Psoas muscle (tissue), 8 donors: Measurements from ENCODE around the gene GMFB. TPM values are rescaled to one million over a fixed set of nuclear protein-coding genes. Genes with fewer than 3 reads are reported as not detected.
"Not testable (repeated sequence)": the region's sequence is repeated elsewhere in the genome, so short reads cannot be mapped to it uniquely, and the experiment has no call there.

ENCODE experiments used
- ATAC-seq, 4 donors: fragments of 200-7000 bp; cut with Tn5 transposase; one replicate each; pipeline ENCODE4 v1.9.1; 2020; ENCODE audit warnings: moderate library complexity in 3 of 4, mild to moderate bottlenecking in 2 of 4
- DNase-seq, 2 donors: peaks; one replicate each; pipeline ENCODE4 v3.0.0-alpha.2; 2020
- H3K27ac ChIP-seq: fragments of 200-600 bp; one replicate; pipeline ENCODE4 v1.8.0; 2022
- H3K27me3 ChIP-seq, 3 donors: fragments of 200-600 bp in 1 of 3; one replicate each; pipeline versions ENCODE4 v1.6.1 to v1.8.0; 2013 to 2022; ENCODE audit warnings: low read length in 2 of 3, mild to moderate bottlenecking in 2 of 3, moderate library complexity in 1 of 3; ENCODE audit not compliant: insufficient read depth in 3 of 3
- H3K36me3 ChIP-seq, 2 donors: fragments of 200-600 bp in 1 of 2; one replicate each; pipeline versions ENCODE4 v1.6.1 to v1.8.0; 2013 to 2022; ENCODE audit warnings: low read depth in 1 of 2, mild to moderate bottlenecking in 1 of 2, moderate library complexity in 1 of 2; ENCODE audit not compliant: insufficient read depth in 1 of 2
- H3K4me1 ChIP-seq: fragments of 200-600 bp; one replicate; pipeline ENCODE4 v1.8.0; 2022
- H3K4me3 ChIP-seq: fragments of 200-600 bp; one replicate; pipeline ENCODE4 v1.8.0; 2022; ENCODE audit warnings: mild to moderate bottlenecking
- H3K9me3 ChIP-seq: fragments of 200-600 bp; one replicate; pipeline ENCODE4 v1.8.0; 2022
- WGBS, 3 donors: extraction: QIAGEN DNeasy Blood & Tissue Kit; methylation state at CpG; one replicate each; pipeline versions ENCODE4 v1.1.6 to v1.1.7; 2013; 5-methylcytosine and 5-hydroxymethylcytosine counted together
- intact Hi-C, 2 donors: fragments of 100-400 bp; cut with DNase I; formaldehyde crosslinking; loops; one replicate each; pipeline versions ENCODE4 v1.11.0 to v1.14.2; 2022
- polyA plus RNA-seq, 3 donors: library from polyadenylated mRNA; stranded (reverse); fragments of 200-250 nt; gene quantifications; one replicate each; pipeline ENCODE4 v1.2.3, GENCODE V29; 2013
- total RNA-seq, 4 donors: library from RNA; stranded (reverse); fragmentation: NEBNext Ultra II Directional in 2 of 4; extraction: Animal tissue kit (Norgen Biotek cat#: 25700) in 2 of 4; gene quantifications; one replicate each; pipeline versions ENCODE4 v1.2.1 to v1.2.4, GENCODE V29; 2021 to 2023
- TF ChIP-seq, protein P1 (sequence below): fragments of 200-600 bp; IDR thresholded peaks from one replicate; pipeline ENCODE4 v1.8.0; 2022; ENCODE audit warnings: antibody characterized with exemption
- donor health status: healthy with polysubstance abuse.
- donor health status: DM: no; HTN: no; CAD: no; lungs with moderate emphysema.
- donor health status: Bipolar disorder and iron deficiency.
- donor health status: healthy.
- donor health status: DM: yes; HTN: yes; CAD: no.
- donor health status: DM: no; HTN: no; CAD: no.
- donor health status: DM: no; HTN: no; CAD: no.
- donor health status: DM: yes; HTN: yes; CAD: no.

GMFB gene
- total and polyA plus RNA-seq, 7 donors = 5.0 to 22.9 (median 14.5) TPM

GRCh38 chr14:54470701-54471100 lies 18.1 kb downstream of the GMFB start:
- H3K27me3 ChIP-seq = no peaks in the 10 kb centered on the region
- DNase-seq (no peak), ATAC-seq (no peak)
- TF ChIP-seq, protein P1, sequence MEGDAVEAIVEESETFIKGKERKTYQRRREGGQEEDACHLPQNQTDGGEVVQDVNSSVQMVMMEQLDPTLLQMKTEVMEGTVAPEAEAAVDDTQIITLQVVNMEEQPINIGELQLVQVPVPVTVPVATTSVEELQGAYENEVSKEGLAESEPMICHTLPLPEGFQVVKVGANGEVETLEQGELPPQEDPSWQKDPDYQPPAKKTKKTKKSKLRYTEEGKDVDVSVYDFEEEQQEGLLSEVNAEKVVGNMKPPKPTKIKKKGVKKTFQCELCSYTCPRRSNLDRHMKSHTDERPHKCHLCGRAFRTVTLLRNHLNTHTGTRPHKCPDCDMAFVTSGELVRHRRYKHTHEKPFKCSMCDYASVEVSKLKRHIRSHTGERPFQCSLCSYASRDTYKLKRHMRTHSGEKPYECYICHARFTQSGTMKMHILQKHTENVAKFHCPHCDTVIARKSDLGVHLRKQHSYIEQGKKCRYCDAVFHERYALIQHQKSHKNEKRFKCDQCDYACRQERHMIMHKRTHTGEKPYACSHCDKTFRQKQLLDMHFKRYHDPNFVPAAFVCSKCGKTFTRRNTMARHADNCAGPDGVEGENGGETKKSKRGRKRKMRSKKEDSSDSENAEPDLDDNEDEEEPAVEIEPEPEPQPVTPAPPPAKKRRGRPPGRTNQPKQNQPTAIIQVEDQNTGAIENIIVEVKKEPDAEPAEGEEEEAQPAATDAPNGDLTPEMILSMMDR = no peak
- no peaks in the 10 kb centered on the region for H3K9me3 ChIP-seq
- H3K4me1 ChIP-seq = no peaks in the 10 kb centered on the region
- intact Hi-C loops = no loop called here
- H3K27ac ChIP-seq = no peak overlapping the region
- no peak overlapping the region for H3K4me3 ChIP-seq
- 79 to 93% (median 89%) methylated on average over 4 of the region's 4 CpGs for WGBS, 3 donors
- peaks cover 0 to 27% of the 10 kb centered on the region in 2 donors for H3K36me3 ChIP-seq

DNA sequence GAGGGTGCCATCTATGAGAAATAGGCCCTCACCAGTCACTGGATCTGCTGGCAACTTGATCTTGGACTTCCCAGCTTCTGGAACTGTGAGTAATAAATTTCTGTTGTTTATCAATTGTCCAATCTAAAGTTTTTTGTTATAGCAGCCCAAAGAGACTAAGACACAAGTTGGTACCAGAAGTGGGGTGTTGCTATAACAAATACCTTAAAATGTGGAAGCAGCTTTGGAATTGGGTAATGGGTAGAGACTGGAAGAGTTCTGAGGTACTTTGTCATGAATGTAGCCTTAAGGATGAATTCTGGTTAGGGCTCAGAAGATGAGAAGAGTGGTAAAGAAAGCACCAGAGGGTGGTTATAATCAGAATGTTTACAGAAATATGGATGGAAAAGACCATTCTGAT lies 21.5 kb downstream of the GMFB start:
- DNase-seq (no peak), ATAC-seq (no peak)
- Histone ChIP-seq H3K27ac (no peak overlapping the region), H3K4me1 (no peaks in the 10 kb centered on the region), H3K27me3 (no peaks in the 10 kb centered on the region), H3K9me3 (no peaks in the 10 kb centered on the region), H3K36me3 (peaks cover 0 to under 1% of the 10 kb centered on the region in 2 donors), H3K4me3 (no peak overlapping the region)
- intact Hi-C loops = no loop called here
- TF ChIP-seq, protein P1 = no peak

- no peaks in the 10 kb centered on the region for H3K27me3 ChIP-seq
- DNase-seq = no peak
- H3K27ac ChIP-seq = no peak overlapping the region
- ATAC-seq = no peak
- no peaks in the 10 kb centered on the region for H3K4me1 ChIP-seq
- intact Hi-C loops = no loop called here
- TF ChIP-seq, protein P1 = no peak
- H3K9me3 ChIP-seq = no peaks in the 10 kb centered on the region
- no peaks in the 10 kb centered on the region for H3K36me3 ChIP-seq
- WGBS, 3 donors = 60 to 72% (median 60%) methylated on average over 4 of the region's 4 CpGs
- no peak overlapping the region for H3K4me3 ChIP-seq
Measured at GRCh38 chr14:54465654-54466053, 23.1 kb downstream of the GMFB start.

- no peak for DNase-seq
- Histone ChIP-seq H3K27me3 (no peaks in the 10 kb centered on the region), H3K4me3 (no peak overlapping the region), H3K36me3 (no peaks in the 10 kb centered on the region), H3K4me1 (no peaks in the 10 kb centered on the region), H3K9me3 (no peaks in the 10 kb centered on the region), H3K27ac (no peak overlapping the region)
- TF ChIP-seq, protein P1 = no peak
- intact Hi-C loops = no loop called here
- 46 to 68% (median 51%) methylated on average over 5 of the region's 5 CpGs for WGBS, 3 donors
- no peak for ATAC-seq
Measured at GRCh38 chr14:54462048-54462447, 26.7 kb downstream of the GMFB start.

GRCh38 chr14:54459106-54459505 lies 29.7 kb downstream of the GMFB start:
- 84 to 88% (median 88%) methylated on average over 3 of the region's 3 CpGs for WGBS, 3 donors
- Histone ChIP-seq H3K4me1 (no peaks in the 10 kb centered on the region), H3K4me3 (no peak overlapping the region), H3K27ac (no peak overlapping the region), H3K36me3 (no peaks in the 10 kb centered on the region), H3K9me3 (no peaks in the 10 kb centered on the region), H3K27me3 (no peaks in the 10 kb centered on the region)
- DNase-seq (no peak), ATAC-seq (no peak)
- intact Hi-C loops = no loop called here
- TF ChIP-seq, protein P1 = no peak

GRCh38 chr14:54458536-54458935 lies 30.2 kb downstream of the GMFB start:
- H3K9me3 ChIP-seq, intact Hi-C loops, H3K36me3 ChIP-seq, DNase-seq, H3K4me1 ChIP-seq, H3K27me3 ChIP-seq, H3K27ac ChIP-seq, ATAC-seq, H3K4me3 ChIP-seq: not testable (repeated sequence)
